ENCODE data around the gene SENP5.
"Not testable (repeated sequence)": the region's sequence is repeated elsewhere in the genome, so short reads cannot be mapped to it uniquely, and the experiment has no call there.

DNA sequence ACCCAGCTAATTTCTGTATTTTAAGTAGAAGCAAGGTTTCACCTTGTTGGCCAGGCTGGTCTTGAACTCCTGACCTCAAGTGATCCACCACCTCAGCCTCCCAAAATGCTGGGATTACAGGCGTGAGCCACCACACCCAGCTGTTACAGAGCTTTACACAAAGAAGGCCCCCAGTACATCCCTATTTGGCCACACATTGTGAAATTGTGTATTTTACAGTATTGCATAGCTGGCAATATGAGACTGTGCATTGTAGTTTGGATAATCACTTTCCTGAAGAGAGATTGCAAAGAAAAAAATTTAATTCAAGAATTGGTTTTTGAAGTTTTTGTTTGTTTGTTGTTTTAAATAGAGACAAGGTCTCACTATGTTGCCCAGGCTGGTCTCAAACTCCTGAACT is 31.1 kb upstream of the SENP5 start:
- not testable (repeated sequence) for TF ChIP-seq SUZ12 (IDR thresholded peaks at IDR 0.05; ENCODE audit: extremely low read depth, insufficient read depth, insufficient read length); ZNF274 (IDR thresholded peaks at IDR 0.05; ENCODE audit: low read depth, low read length); YY1 (IDR thresholded peaks at IDR 0.05; ENCODE audit: insufficient read depth, insufficient read length)
